ENCODE data around the gene SCN8A. TPM values are rescaled to one million over a fixed set of nuclear protein-coding genes. Genes with fewer than 3 reads are reported as not detected.
"Not testable (repeated sequence)": the region's sequence is repeated elsewhere in the genome, so short reads cannot be mapped to it uniquely, and the experiment has no call there.

The SCN8A gene
- total RNA-seq, 1 donor from 2014 or later: 15.2 TPM

GRCh38 chr12:51763743-51764142 lies 172.7 kb downstream of the SCN8A start:
- no peak for DNase-seq (ENCODE audit: low spot score)

- DNase-seq (ENCODE audit: low spot score): no peak
Measured at GRCh38 chr12:51766067-51766676, 175.1 kb downstream of the SCN8A start.

- DNase-seq (ENCODE audit: low spot score): no peak
Measured at GRCh38 chr12:51771008-51771407, 180.0 kb downstream of the SCN8A start.

- DNase-seq (ENCODE audit: low spot score): no peak
Measured at GRCh38 chr12:51773145-51773869, 182.3 kb downstream of the SCN8A start.

GRCh38 chr12:51774933-51775332 lies 183.9 kb downstream of the SCN8A start:
- DNase-seq (ENCODE audit: low spot score): no peak

GRCh38 chr12:51777457-51777856 lies 186.4 kb downstream of the SCN8A start:
- no peak for DNase-seq (ENCODE audit: low spot score)

- DNase-seq (ENCODE audit: low spot score): peak; percentile 21
Measured at GRCh38 chr12:51777973-51778372, 186.9 kb downstream of the SCN8A start.

GRCh38 chr12:51779876-51780275 lies 188.8 kb downstream of the SCN8A start:
- no peak for DNase-seq (ENCODE audit: low spot score)

- no peak for DNase-seq (ENCODE audit: low spot score)
Measured at GRCh38 chr12:51784688-51785087, 193.7 kb downstream of the SCN8A start.

- no peak for DNase-seq (ENCODE audit: low spot score)
Measured at GRCh38 chr12:51785906-51786305, 194.9 kb downstream of the SCN8A start.

- DNase-seq (ENCODE audit: low spot score): no peak
Measured at GRCh38 chr12:51788876-51789275, 197.8 kb downstream of the SCN8A start.

- no peak for DNase-seq (ENCODE audit: low spot score)
Measured at GRCh38 chr12:51792417-51792816, 201.4 kb downstream of the SCN8A start.

GRCh38 chr12:51793201-51793600 lies 202.2 kb downstream of the SCN8A start:
- no peak for DNase-seq (ENCODE audit: low spot score)

- no peak for DNase-seq (ENCODE audit: low spot score)
Measured at GRCh38 chr12:51797301-51797700, 206.3 kb downstream of the SCN8A start.

- not testable (repeated sequence) for DNase-seq (ENCODE audit: low spot score)
Measured at GRCh38 chr12:51798051-51798450, 207.0 kb downstream of the SCN8A start.

- DNase-seq (ENCODE audit: low spot score): no peak
Measured at GRCh38 chr12:51798501-51798900, 207.5 kb downstream of the SCN8A start.

GRCh38 chr12:51801027-51801426 lies 210.0 kb downstream of the SCN8A start:
- no peak for DNase-seq (ENCODE audit: low spot score)

- no peak for DNase-seq (ENCODE audit: low spot score)
Measured at GRCh38 chr12:51806896-51807295, 215.9 kb downstream of the SCN8A start.

- no peak for DNase-seq (ENCODE audit: low spot score)
Measured at GRCh38 chr12:51809193-51809592, 218.2 kb downstream of the SCN8A start.

- DNase-seq (ENCODE audit: low spot score): no peak
Measured at GRCh38 chr12:51811203-51812202, 220.5 kb downstream of the SCN8A start.

GRCh38 chr12:51812871-51813270 lies 221.8 kb downstream of the SCN8A start:
- DNase-seq (ENCODE audit: low spot score): no peak

- no peak for DNase-seq (ENCODE audit: low spot score)
Measured at GRCh38 chr12:51813931-51814310, 222.9 kb downstream of the SCN8A start.

Measured in mucosa of gallbladder (tissue), 1 donor.